GM19351 (cell line): ENCODE data around the gene NOP9.
A peak's percentile ranks its signal among the peaks of the same experiment; 100 is the strongest.

Source experiments
- ATAC-seq: cut with Tn5 transposase; IDR thresholded peaks from one replicate; pipeline ENCODE4 v1.9.1; 2021; ENCODE audit warnings: mild to moderate bottlenecking, moderate library complexity; ENCODE audit not compliant: unreplicated experiment

NOP9 gene

DNA sequence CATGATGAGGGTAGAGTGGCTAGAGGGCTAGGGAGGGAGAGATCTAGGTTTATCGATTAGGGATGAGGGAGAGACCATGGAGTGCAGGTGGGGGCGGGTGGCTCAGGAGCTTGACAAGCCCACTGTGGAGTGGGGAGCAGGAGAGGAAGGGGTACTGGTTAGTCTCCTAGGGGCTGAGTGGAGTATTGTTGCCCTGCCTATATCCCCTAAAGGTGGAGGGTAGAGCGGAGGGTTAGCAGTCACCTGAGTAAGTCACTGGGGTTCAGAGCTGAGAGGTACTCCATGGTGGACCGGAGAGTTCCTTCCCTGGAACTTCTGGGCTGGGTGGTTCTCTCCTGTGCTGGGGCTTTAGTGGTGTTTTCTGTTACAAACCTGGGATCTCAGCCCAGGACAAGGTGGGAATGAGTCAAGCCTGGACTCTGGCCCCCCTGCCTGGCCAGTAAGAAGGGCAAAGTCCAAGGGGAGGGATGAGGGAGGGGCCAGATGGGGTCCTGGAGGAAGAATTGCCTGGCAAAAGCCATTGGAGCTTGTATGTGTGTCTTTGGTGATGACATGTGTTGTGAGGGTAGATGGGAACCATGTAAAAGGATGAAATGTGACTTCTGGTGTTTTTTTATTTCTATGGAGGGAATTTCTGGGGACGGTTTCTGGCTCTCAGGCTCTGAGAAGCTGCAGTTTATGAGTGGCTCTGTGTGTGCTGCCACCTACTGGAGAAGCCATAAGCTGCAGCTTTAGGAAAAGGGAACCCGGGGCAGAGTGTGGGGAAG is 8.1 kb downstream of the NOP9 start, which contains the start of gene CIDEB:
Gene CIDEB, minus strand, starts transcription at position 403 of the 767 bp plus-strand sequence. Its CDS starts 119 bp downstream, at position 284.
- ATAC-seq, result no peak

DNA sequence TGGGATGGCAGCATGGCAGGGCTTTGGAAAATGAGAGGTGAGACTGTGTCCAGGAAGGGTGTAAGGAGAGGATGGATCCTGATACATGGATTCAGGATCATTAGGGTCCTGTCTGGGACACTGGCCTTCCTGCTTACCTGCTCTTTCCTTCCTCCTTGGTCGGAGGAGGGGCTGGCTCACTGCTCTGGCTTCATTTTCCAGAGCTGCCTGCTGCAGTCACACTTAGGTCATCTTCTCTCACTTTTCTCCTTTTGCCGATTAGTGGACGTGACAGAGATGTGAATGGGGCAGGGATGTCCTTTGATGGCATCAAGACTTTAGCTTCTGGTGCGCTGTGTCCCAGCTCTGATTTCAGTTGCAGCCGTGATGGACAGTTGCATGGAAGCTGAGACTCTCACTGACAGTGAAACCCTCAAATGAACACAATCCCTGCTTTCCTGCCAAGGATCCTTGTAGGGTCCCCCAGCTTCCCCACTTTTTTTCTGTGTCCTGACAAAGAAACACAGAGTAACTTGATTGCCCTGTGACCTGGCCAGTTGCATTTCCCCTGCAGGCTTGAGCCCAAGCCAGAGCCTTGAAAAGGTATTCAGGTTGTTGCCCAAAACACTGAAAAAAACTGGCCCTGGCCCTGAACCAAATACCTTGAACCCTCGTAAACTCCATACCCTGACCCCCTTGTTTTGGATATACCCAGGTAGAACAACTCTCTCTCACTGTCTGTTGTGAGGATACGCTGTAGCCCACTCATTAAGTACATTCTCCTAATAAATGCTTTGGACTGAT is 8.9 kb downstream of the NOP9 start:
- no peak for ATAC-seq

DNA sequence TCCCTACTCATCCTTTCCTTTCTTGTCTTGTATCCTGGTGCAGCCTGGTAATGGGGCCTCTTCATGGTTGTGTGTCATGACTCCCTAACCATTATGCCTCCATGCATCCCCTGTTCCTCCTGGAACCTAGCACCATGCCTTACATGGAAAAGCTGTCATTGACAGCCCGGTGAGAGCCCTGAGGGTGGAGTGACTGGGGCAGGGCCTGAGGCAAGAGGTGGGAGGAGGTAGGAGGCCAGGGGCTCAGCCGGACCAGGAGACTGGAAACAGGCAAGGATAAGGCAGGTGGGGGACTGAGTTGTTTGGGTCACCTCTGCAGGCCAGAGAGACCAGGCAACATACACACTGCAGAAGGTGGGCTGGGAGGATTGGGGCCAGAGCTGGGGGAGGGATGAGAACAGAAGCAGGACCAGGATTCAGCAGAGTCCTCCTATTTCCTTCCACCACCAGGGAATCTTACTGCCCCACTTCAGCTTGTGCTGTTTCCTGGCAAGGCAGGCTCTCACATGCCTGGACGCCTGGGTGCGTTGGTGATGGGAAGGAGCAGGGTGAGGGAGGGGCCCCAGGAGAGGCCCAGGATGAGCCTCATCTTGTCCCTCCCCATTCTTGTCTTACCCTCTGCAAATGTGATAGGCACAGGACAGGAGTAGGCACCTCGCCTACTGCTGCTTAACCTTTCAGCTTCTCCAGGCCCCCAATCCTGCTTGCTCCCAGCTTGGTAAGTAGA is 10.1 kb downstream of the NOP9 start, which contains the start of gene LTB4R2:
Gene LTB4R2, plus strand, starts transcription at position 603 of the 727 bp plus-strand sequence. CDS start 525 bp downstream, outside the sequence.
- no peak for ATAC-seq

DNA sequence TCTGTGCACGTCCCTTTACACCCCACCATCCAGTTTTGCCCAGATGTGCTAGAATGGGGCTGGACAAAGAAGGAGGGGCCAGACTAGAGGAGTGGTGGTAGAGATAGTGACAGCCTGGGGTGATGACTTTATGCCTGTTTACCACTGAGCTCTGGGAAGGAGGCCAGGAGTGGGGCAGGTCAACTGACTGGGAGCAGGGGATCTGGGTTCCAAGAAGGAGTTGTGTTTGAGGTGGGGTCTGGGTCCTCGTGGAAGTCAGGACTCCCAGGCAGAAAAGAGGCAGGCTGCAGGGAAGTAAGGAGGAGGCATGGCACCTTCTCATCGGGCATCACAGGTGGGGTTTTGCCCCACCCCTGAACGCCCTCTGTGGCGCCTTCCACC is 10.6 kb downstream of the NOP9 start:
- ATAC-seq, result no peak

DNA sequence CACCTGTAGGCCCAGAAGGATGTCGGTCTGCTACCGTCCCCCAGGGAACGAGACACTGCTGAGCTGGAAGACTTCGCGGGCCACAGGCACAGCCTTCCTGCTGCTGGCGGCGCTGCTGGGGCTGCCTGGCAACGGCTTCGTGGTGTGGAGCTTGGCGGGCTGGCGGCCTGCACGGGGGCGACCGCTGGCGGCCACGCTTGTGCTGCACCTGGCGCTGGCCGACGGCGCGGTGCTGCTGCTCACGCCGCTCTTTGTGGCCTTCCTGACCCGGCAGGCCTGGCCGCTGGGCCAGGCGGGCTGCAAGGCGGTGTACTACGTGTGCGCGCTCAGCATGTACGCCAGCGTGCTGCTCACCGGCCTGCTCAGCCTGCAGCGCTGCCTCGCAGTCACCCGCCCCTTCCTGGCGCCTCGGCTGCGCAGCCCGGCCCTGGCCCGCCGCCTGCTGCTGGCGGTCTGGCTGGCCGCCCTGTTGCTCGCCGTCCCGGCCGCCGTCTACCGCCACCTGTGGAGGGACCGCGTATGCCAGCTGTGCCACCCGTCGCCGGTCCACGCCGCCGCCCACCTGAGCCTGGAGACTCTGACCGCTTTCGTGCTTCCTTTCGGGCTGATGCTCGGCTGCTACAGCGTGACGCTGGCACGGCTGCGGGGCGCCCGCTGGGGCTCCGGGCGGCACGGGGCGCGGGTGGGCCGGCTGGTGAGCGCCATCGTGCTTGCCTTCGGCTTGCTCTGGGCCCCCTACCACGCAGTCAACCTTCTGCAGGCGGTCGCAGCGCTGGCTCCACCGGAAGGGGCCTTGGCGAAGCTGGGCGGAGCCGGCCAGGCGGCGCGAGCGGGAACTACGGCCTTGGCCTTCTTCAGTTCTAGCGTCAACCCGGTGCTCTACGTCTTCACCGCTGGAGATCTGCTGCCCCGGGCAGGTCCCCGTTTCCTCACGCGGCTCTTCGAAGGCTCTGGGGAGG is 11.3 kb downstream of the NOP9 start, which contains the start of gene LTB4R:
Gene LTB4R, plus strand, starts transcription at position 857 of the 959 bp plus-strand sequence. CDS start 4,150 bp downstream, outside the sequence.
- ATAC-seq, result peak; percentile 70

DNA sequence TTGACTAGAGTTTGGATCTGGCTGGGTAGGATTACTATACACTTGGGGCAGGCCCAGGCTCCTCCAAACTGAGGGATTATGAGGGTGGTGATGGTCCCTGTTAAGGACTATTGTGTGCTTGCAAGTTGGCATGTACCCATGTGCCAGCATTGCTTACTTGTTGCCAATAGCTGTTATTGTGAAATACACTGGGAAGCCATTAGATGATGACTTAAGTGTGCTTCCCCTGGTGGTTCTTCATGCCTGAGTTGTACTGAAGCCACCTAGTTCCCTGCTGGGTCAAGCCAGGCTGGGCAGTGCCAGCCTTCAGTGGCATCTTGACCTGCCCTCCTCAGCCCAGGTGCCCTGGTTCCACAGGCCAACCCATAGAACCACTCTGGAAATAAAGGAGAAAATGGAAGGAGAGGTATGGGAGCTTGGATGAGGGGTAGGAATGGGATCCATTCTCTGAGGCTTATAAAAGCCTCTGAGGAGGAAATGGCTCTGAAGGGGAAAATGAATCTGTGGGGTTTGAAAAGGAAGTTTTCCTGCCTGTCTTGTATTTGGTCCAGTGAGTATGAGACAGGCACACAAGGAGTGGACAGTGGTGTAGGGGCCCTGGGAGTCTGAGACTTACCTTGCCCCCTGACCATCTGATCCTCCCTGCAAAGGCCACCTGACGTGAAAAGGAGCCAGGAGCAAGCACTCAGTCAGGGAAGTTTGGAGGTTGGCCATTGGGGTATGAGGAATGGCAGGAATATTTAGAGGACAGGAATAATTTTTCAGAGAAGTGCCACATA is 12.4 kb downstream of the NOP9 start:
- ATAC-seq, result no peak

DNA sequence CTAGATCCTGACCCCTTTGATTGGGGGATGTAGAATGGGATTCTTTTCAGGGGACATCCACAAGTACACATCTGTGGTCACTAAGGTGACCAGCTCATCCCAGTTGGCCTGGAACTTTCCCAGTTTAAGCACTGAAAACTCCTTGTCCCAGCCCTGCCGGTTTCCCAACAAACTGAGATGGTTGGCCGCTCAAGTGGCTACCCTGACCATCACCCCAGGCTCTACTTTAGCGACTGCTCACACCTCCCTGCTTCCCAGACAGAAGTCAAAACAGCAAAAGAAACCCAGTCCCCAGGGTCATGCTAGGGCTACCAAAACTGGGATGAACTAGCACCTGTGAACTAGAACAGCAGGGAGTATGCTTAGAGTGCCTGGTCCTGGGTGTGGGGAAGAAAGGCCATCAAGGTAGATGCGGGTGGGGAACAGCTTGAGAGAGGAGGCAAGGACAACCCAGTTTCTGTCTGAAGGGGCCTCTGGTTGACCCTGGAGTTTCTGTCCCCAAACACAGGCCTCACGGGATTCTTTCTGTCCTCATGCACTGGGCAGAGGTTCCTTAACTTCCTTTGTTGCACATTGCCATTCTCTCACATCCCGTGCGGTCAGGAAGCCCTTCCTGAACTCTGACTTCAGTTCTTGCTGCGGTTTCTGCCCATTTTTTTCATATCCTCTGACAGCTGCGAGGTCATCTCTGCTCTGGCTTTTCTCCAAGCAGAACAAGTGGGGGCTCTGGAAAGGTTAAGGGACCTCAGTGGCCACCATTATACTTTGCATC is 13.3 kb downstream of the NOP9 start:
- no peak for ATAC-seq

DNA sequence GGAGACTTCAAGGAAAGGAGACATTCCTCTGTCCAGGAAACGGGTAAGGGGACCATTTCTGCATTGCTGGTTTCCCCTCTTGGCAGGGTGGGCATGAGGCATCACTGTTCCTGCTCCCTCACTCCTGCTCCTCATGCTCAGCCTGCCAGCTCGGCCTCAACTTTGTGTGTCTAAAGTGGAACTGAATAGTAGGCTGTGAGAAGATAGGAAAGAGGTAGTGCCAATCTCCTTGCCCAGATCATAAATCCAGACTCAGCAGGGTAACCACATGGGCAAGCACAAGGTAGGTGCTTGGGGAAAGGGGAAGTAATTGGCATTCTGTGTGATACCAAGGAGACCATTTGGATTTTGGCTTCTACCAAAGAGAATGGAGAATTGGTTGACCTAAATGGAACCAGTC is 14.3 kb downstream of the NOP9 start:
- no peak for ATAC-seq

DNA sequence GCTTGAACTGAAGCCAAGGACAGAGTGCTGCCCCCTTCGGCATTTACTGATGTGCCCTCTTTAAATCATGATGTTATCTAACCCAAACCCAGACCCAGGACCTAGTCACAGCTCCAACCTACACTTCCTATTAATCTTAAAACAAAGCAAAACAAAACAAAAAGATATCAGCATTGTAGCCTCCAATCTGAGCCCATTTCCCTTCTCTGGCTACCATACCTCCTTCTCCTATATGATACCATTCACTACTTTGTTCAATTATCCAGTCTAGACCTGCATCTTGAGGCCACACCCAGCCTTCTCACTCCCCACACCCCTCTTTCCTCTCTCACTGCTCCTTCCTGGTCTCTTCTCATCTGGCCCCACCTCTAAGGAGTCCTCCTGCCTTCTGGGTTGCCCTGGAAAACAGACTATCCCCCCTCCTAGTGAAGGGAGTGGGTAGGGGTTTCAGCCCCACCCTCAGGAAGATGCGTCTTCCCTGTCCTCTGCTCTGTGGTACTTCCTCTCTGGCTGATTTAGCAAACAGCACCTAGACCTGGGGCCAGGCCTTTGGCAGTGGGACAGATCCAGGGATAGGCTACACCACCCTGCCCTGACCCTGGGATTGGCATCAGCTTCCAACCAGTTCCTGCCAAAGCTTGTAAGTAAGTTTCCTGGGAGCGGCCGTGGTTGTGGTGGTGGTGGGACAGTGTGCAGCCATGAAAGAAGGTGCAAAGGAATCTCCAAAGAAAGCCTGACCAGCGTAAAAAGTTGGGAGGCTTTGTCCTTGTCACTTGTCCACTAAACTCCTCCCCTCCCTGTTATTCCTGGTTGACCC is 14.9 kb downstream of the NOP9 start:
- ATAC-seq, result no peak

DNA sequence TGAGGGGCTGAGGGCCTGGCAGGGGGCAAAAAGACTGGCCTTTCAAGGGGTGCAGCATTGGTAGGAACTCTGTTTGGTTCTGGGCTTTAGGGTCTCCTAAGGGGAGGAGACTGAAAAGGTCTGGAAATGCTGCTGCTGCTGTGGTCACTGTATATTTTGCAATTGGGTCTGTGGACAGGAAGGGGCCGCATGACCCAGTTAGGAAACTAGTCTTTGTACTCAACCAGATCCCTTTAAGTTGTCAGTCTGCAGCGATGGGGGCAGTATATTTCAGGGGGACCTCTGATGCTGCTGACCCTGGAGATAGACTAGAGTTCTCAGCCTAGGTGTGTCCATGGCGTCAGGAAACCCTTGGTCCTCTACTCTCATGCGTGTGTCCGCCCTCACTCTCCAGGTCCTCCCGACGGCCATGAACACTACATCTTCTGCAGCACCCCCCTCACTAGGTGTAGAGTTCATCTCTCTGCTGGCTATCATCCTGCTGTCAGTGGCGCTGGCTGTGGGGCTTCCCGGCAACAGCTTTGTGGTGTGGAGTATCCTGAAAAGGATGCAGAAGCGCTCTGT is 15.7 kb downstream of the NOP9 start:
- no peak for ATAC-seq

DNA sequence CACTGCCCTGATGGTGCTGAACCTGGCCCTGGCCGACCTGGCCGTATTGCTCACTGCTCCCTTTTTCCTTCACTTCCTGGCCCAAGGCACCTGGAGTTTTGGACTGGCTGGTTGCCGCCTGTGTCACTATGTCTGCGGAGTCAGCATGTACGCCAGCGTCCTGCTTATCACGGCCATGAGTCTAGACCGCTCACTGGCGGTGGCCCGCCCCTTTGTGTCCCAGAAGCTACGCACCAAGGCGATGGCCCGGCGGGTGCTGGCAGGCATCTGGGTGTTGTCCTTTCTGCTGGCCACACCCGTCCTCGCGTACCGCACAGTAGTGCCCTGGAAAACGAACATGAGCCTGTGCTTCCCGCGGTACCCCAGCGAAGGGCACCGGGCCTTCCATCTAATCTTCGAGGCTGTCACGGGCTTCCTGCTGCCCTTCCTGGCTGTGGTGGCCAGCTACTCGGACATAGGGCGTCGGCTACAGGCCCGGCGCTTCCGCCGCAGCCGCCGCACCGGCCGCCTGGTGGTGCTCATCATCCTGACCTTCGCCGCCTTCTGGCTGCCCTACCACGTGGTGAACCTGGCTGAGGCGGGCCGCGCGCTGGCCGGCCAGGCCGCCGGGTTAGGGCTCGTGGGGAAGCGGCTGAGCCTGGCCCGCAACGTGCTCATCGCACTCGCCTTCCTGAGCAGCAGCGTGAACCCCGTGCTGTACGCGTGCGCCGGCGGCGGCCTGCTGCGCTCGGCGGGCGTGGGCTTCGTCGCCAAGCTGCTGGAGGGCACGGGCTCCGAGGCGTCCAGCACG is 16.4 kb downstream of the NOP9 start:
- ATAC-seq, result no peak

DNA sequence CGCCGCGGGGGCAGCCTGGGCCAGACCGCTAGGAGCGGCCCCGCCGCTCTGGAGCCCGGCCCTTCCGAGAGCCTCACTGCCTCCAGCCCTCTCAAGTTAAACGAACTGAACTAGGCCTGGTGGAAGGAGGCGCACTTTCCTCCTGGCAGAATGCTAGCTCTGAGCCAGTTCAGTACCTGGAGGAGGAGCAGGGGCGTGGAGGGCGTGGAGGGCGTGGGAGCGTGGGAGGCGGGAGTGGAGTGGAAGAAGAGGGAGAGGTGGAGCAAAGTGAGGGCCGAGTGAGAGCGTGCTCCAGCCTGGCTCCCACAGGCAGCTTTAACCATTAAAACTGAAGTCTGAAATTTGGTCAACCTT is 16.9 kb downstream of the NOP9 start:
- ATAC-seq, result no peak

DNA sequence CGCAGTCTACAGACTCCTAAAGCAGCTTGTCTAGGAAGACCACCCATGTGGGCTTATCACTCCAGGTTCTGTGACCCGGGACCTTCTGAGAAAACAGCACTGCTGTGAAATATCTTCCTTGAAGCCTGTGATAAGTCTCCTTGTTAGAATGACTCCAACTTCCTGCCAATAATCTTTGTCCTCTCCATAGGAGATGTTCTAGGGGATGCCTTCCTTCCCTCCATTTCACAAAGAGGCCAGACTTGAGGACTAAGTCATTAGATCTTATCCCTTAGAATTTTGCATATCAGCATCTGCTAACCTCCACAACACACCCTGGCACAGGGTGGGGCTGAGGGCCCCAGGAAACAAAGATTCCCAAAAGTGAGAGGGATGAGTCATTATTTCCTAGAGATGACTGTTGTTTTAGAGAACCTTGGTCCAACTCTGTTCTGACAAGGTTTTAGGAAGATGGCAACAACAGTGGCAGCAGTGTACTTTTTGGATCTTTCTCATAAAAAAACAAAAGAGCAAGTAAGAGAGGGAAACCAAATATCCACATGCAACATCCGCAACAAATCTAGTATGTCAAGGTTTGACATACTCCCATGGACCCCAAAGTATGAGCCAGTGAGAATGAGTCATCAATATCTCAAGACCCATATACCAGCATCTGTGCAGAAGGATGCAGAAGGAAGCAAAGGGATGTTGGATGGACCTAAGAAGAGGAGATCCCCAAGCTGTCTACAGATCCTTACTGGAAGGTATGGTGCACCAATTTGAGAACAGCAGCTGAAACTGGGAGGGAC is 17.7 kb downstream of the NOP9 start:
- ATAC-seq, result no peak

DNA sequence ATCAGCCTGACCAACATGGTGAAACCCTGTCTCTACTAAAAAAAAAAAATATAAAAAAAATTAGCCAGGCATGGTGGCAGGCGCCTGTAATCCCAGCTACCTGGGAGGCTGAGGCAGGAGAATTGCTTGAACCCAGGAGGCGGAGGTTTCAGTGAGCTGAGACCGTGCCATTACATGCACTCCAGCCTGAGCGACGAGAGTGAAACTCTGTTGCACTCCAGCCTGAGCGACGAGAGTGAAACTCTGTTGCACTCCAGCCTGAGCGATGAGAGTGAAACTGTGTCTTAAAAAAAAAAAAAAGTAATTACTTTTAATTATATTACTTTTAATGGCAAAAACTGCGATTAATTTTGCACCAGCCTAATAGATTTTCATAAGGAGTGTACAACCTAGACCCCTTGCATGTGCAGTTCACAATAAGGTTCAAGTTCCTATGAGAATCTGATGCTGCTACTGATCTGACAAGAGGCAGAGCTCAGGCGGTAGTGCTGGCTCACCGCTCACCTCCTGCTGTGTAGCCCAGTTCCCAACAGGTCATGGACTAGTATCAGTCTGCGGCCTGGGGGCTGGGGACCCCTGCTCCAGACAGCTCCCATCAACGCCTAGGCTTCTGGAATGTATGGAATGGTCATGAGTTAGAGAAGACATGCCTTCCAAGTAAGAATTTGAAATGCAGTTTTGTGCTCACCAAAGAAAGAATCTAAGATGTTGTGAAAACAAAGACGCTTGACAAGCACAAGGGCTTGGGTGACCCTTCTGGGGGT is 21.7 kb downstream of the NOP9 start:
- no peak for ATAC-seq

DNA sequence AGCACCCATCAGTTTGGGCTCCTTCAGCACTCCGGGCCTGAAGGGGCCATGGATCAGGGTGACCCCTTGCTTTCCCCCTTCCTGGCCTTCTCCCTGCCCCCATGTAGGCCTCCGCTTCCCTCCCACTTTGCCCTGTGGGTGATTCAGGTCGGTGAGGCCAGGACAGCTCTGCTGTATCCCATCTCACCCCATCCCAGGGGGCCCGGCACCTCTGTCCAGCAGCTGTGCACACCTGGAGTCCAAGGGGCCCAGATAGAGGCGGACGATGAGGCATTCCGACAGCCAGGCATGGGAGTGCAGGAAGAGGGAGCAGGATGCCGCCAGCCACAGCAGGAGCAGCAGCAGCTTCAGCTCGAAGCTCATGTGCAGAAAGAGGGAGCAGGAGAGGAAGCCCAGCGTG is 23.0 kb downstream of the NOP9 start:
- no peak for ATAC-seq
